Spleen (tissue), 11 donors: ENCODE data around the gene ARAP3. TPM values are rescaled to one million over a fixed set of nuclear protein-coding genes. Genes with fewer than 3 reads are reported as not detected.
A peak's percentile ranks its signal among the peaks of the same experiment; 100 is the strongest.

ENCODE experiments used
- DNase-seq: peaks from one replicate; pipeline ENCODE4 v3.0.0-alpha.2; 2020
- H3K27ac ChIP-seq, 8 donors: fragments of 200-600 bp; sonication (generic) in 7 of 8; 1 replicate in 4 of 8; 2 replicates in 4 of 8; pipeline versions ENCODE4 v1.5.0 to v1.8.0; 2016 to 2021; ENCODE audit warnings: inconsistent platforms in 4 of 8, mild to moderate bottlenecking in 4 of 8, moderate library complexity in 1 of 8
- H3K27me3 ChIP-seq, 7 donors: fragments of 200-600 bp; sonication (generic) in 6 of 7; replicated peaks in 1 of 7; 1 replicate in 4 of 7; 2 replicates in 3 of 7; pipeline versions ENCODE4 v1.5.0 to v1.8.0; 2016 to 2021; ENCODE audit warnings: inconsistent platforms in 3 of 7, mild to moderate bottlenecking in 1 of 7
- H3K36me3 ChIP-seq, 6 donors: fragments of 200-600 bp; sonication (generic) in 5 of 6; 1 replicate in 4 of 6; 2 replicates in 2 of 6; pipeline versions ENCODE4 v1.5.0 to v1.8.0; 2016 to 2021; ENCODE audit warnings: inconsistent platforms in 2 of 6
- H3K4me1 ChIP-seq, 6 donors: fragments of 200-600 bp; sonication (generic) in 5 of 6; 1 replicate in 3 of 6; 2 replicates in 3 of 6; pipeline versions ENCODE4 v1.5.0 to v1.8.0; 2016 to 2021; ENCODE audit warnings: inconsistent platforms in 3 of 6
- H3K4me3 ChIP-seq, 8 donors: fragments of 200-600 bp; sonication (generic) in 7 of 8; 1 replicate in 4 of 8; 2 replicates in 4 of 8; pipeline versions ENCODE4 v1.5.0 to v1.8.0; 2016 to 2021; ENCODE audit warnings: inconsistent platforms in 4 of 8, mild to moderate bottlenecking in 4 of 8, moderate library complexity in 2 of 8
- H3K9me3 ChIP-seq, 8 donors: fragments of 200-600 bp; sonication (generic) in 7 of 8; 1 replicate in 4 of 8; 2 replicates in 4 of 8; pipeline versions ENCODE4 v1.5.0 to v1.8.0; 2016 to 2021; ENCODE audit warnings: inconsistent platforms in 4 of 8
- POLR2A ChIP-seq, 3 donors: fragments of 450-650 bp; IDR thresholded peaks; one replicate each; pipeline ENCODE4 v1.5.1; 2017; ENCODE audit warnings: antibody characterized with exemption in 3 of 3, mild to moderate bottlenecking in 1 of 3
- POLR2AphosphoS5 ChIP-seq, 3 donors: sonication (generic); formaldehyde crosslinking; IDR thresholded peaks; one replicate each; pipeline ENCODE4 v1.5.1; 2017; ENCODE audit warnings: antibody characterized with exemption in 3 of 3
- WGBS, 5 donors: extraction: QIAGEN DNeasy Blood & Tissue Kit in 3 of 5; methylation state at CpG; one replicate each; pipeline versions ENCODE4 v1.1.5 to v1.1.7; 2013 to 2018; 5-methylcytosine and 5-hydroxymethylcytosine counted together
- intact Hi-C: fragments of 100-400 bp; cut with DNase I; formaldehyde crosslinking; loops from one replicate; pipeline ENCODE4 v1.15.0; 2023; ENCODE audit warnings: low total_unique reads
- polyA plus RNA-seq, 3 donors: library from polyadenylated mRNA; stranded (reverse); fragments of 200-250 nt; gene quantifications; one replicate each; pipeline ENCODE4 v1.2.1, GENCODE V29; 2013
- total RNA-seq, 7 donors: library from RNA; depleted of rRNA in 3 of 7; stranded (reverse); fragments of >200 nt in 3 of 7; fragmentation: NEBNext Ultra II Directional in 4 of 7; extraction: Animal tissue kit (Norgen Biotek cat#: 25700) in 4 of 7; gene quantifications; one replicate each; pipeline versions ENCODE4 v1.1.0 to v1.2.1, GENCODE V29; 2016 to 2021
- TF ChIP-seq, protein P1 (sequence below), 11 experiments: fragments of 200-600 bp in 7 of 11; fragments of 450-650 bp in 4 of 11; sonication (generic) in 4 of 11; IDR thresholded peaks in 8 of 11; conservative IDR thresholded peaks in 3 of 11; 1 replicate in 7 of 11; 2 replicates in 4 of 11; pipeline versions ENCODE4 v1.4.0 to v1.8.0; 2016 to 2021; ENCODE audit warnings: antibody characterized with exemption in 11 of 11, inconsistent platforms in 4 of 11, mild to moderate bottlenecking in 1 of 11
- donor health status: healthy with polysubstance abuse.
- donor health status: DM: no; HTN: no; CAD: no; lungs with moderate emphysema.
- donor health status: DM: no; HTN: no; CAD: no.
- donor health status: Bipolar disorder and iron deficiency.
- donor health status: healthy.
- donor health status: DM: no; HTN: no; CAD: no.
- donor health status: DM: yes; HTN: yes; CAD: no.

The ARAP3 gene
- total and polyA plus RNA-seq, 10 donors: 4.0 to 31.2 (median 16.0) TPM

DNA sequence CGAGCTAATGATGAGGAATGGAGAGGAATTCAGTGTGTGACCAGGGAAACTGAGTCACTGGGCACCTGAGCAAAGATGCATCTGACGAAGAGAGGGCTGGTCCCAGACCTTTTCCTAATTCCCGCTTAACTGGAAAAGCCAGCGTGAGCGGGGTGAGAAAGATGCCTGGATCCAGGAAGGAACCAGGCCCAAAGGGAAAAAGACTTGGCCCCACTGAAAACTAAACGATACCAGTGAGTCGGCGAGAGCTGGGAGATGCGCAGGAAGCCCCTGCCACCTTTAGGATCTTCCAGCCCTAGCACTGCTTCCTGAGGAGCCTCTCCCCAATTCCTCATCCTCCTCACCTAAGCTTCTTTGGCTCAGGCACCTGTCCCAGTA is 30.3 kb downstream of the ARAP3 start:
- no peak for DNase-seq

DNA sequence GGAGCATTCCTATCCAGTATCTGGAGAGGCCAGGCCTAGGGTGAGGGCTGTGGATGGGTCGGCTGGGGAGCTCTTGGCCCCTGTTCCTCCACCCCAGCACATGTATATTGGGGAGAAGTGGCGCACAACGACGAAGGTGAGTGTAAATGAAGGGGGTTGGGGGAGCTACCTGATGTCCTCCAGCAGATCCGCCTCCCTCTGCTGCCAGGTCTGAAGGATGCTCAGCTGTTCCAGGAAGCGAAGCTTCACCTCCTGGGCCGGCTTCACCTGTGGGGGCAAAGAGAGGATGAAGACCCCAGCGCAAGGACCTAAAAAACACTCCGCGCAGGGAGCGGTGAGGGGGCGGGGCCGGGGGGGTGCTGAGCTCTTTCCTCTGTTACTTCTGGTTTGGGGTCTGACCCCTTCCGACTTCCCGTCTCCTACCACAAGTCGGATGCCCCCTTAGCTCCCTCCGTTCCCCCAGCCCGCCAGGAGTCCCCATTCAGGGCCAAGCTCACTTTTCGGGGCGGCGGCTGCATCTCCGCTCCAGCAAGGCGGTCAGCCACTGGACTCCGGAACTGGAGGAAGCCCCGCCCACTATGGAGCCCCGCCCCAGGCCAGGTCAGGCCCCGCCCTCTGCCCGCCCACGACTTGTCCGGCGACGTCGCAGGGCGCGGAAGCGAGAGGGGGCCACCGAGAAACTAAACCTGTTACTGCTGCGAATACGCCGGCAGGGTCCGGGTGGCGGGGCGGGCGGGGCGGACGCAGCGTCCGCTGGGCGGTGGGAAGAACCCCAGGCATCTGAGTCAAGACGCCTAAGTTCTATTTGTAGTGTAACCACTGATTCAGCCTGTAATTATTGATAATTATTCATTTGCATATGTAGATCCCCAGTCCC is 30.9 kb downstream of the ARAP3 start, which contains the start of gene FCHSD1:
Gene FCHSD1 (minus strand): TSS at position 568 of the 877 bp plus-strand sequence. CDS start 50 bp downstream, at position 518.
- Histone ChIP-seq H3K27ac (peak within 1 kb of the TSS; percentile 44 to 89 (median 80)), H3K4me1 (peaks cover 9 to 34% (median 20%) of the 10 kb centered on the region in 6 donors), H3K27me3 (no peaks in the 10 kb centered on the region), H3K9me3 (no peaks in the 10 kb centered on the region), H3K4me3 (peak within 1 kb of the TSS; percentile 59 to 88 (median 66)), H3K36me3 (peaks cover 0 to 61% (median 19%) of the 10 kb centered on the region in 6 donors)
- TF ChIP-seq, protein P1, sequence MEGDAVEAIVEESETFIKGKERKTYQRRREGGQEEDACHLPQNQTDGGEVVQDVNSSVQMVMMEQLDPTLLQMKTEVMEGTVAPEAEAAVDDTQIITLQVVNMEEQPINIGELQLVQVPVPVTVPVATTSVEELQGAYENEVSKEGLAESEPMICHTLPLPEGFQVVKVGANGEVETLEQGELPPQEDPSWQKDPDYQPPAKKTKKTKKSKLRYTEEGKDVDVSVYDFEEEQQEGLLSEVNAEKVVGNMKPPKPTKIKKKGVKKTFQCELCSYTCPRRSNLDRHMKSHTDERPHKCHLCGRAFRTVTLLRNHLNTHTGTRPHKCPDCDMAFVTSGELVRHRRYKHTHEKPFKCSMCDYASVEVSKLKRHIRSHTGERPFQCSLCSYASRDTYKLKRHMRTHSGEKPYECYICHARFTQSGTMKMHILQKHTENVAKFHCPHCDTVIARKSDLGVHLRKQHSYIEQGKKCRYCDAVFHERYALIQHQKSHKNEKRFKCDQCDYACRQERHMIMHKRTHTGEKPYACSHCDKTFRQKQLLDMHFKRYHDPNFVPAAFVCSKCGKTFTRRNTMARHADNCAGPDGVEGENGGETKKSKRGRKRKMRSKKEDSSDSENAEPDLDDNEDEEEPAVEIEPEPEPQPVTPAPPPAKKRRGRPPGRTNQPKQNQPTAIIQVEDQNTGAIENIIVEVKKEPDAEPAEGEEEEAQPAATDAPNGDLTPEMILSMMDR (IDR thresholded peaks at IDR 0.05 in 8 of 11, conservative IDR thresholded peaks at IDR 0.05 in 3 of 11): peak in 8 of 11 experiments; percentile 5 to 52 (median 30)
- TF ChIP-seq POLR2AphosphoS5 (IDR thresholded peaks at IDR 0.05): peak; percentile 80 to 90 (median 83)
- TF ChIP-seq POLR2A (IDR thresholded peaks at IDR 0.05): no peak
- intact Hi-C loops: no loop called here
- WGBS, 5 donors: 4 to 12% (median 6%) methylated on average over 25 to 50 of the region's 50 CpGs
- DNase-seq: peak; percentile 98

More for the DNA sequence above, 30.3 kb downstream of the ARAP3 start:
- WGBS, 5 donors: 56 to 64% (median 61%) methylated on average over 9 of the region's 9 CpGs
- intact Hi-C loops: no loop called here
- Histone ChIP-seq H3K4me1 (peaks cover 9 to 34% (median 20%) of the 10 kb centered on the region in 6 donors), H3K9me3 (no peaks in the 10 kb centered on the region), H3K36me3 (peaks cover 0 to 61% (median 13%) of the 10 kb centered on the region in 6 donors), H3K4me3 (peak overlapping the region; percentile 59 to 88 (median 66)), H3K27ac (peak overlapping the region; percentile 44 to 89 (median 80)), H3K27me3 (no peaks in the 10 kb centered on the region)
- no peak for TF ChIP-seq POLR2A (IDR thresholded peaks at IDR 0.05)
- TF ChIP-seq, protein P1 (IDR thresholded peaks at IDR 0.05 in 8 of 11, conservative IDR thresholded peaks at IDR 0.05 in 3 of 11): no peak
- no peak for TF ChIP-seq POLR2AphosphoS5 (IDR thresholded peaks at IDR 0.05)

DNA sequence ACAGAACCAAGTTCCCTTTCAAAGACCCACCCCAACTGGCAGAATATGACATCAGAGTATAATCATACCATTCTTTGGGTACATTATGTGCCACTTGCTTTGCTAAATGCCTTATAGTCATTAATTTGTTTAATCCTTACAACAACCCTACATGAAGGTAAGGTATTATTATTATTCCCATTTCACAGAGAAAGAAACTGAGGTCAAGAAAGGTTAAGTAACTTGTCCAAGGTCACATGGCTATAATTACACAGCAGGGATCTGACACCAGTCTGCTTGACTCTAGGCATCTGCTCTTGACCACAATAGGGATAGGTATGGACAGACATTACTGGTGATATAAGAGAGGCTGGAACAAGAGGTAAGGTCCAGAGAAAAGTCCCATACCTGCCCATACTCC is 32.1 kb downstream of the ARAP3 start:
- H3K9me3 ChIP-seq: no peaks in the 10 kb centered on the region
- peak overlapping the region in 2 of 8 donors; percentile 88 to 89 for H3K27ac ChIP-seq
- peaks cover 9 to 34% (median 20%) of the 10 kb centered on the region in 6 donors for H3K4me1 ChIP-seq
- intact Hi-C loops: no loop called here
- no peak for DNase-seq
- H3K27me3 ChIP-seq: no peaks in the 10 kb centered on the region
- H3K4me3 ChIP-seq: no peak overlapping the region
- H3K36me3 ChIP-seq: peaks cover 0 to 62% (median 21%) of the 10 kb centered on the region in 6 donors
- TF ChIP-seq POLR2A (IDR thresholded peaks at IDR 0.05) (no peak), POLR2AphosphoS5 (IDR thresholded peaks at IDR 0.05) (no peak)
- TF ChIP-seq, protein P1 (IDR thresholded peaks at IDR 0.05 in 8 of 11, conservative IDR thresholded peaks at IDR 0.05 in 3 of 11): no peak
